ENCODE measurements around the gene RAI1.

Gene RAI1

GRCh38 chr17:17670701-17671305 is 10.5 kb upstream of the RAI1 start:
- no peak for DNase-seq (ENCODE audit: low read depth)
- no peak overlapping the region for H3K4me3 ChIP-seq (ENCODE audit: low read depth, low read length)
- TF ChIP-seq CTCF (IDR thresholded peaks at IDR 0.05; ENCODE audit: insufficient read depth, low read depth, low read length, missing control alignments), result no peak

GRCh38 chr17:17671369-17672129 is 9.7 kb upstream of the RAI1 start:
- DNase-seq (ENCODE audit: low read depth), result no peak
- TF ChIP-seq CTCF (IDR thresholded peaks at IDR 0.05; ENCODE audit: insufficient read depth, low read depth, low read length, missing control alignments), result no peak
- no peak overlapping the region for H3K4me3 ChIP-seq (ENCODE audit: low read depth, low read length)

DNA sequence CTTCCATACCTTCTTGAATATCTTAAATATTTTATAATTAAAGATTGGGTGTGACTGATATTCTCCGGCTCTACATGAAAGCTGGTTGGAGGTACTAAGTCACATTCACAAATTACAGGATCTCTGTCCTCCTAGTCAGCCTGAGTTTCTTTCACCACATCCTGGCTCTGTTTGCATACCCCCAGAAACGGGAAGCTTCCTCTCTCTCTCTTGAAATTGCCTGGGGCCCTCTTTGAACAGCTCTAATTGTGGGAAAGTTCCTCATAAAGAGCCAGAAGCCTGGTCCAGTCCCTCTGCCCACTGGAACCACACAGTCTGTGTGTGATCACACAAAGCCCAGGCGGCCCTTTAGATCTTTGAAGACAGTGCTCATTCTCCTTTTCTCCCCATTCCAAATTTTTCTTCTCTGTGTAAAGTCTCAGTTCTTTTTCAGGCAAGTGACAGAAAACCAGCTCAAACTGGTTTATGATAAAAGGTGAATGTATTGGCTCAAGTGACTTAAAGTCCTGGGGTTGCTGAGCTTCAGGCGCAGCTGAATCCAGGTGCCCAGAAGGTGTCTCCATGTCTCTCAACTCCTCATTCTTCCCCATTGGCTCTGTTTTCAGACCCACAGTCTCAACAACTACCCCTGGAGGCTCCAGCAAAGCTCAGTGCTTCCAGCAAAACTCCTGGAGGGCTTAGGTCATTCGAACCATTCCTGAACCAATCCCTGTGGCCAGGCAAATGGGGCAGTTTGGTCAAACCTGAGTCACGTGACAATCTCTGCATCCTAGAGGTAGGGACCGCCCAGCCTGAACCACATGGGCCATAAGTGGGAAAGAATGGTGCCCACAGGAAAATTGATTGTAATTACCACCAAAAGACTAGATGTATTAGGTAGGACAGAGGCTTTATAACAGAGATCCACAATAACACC is 8.5 kb upstream of the RAI1 start:
- peak; percentile 46 for DNase-seq (ENCODE audit: low read depth)
- H3K4me3 ChIP-seq (ENCODE audit: low read depth, low read length), result no peak overlapping the region
- no peak for TF ChIP-seq CTCF (IDR thresholded peaks at IDR 0.05; ENCODE audit: insufficient read depth, low read depth, low read length, missing control alignments)

GRCh38 chr17:17675416-17675815 is 5.8 kb upstream of the RAI1 start:
- no peak for TF ChIP-seq CTCF (IDR thresholded peaks at IDR 0.05; ENCODE audit: insufficient read depth, low read depth, low read length, missing control alignments)
- no peak overlapping the region for H3K4me3 ChIP-seq (ENCODE audit: low read depth, low read length)
- DNase-seq (ENCODE audit: low read depth), result no peak

DNA sequence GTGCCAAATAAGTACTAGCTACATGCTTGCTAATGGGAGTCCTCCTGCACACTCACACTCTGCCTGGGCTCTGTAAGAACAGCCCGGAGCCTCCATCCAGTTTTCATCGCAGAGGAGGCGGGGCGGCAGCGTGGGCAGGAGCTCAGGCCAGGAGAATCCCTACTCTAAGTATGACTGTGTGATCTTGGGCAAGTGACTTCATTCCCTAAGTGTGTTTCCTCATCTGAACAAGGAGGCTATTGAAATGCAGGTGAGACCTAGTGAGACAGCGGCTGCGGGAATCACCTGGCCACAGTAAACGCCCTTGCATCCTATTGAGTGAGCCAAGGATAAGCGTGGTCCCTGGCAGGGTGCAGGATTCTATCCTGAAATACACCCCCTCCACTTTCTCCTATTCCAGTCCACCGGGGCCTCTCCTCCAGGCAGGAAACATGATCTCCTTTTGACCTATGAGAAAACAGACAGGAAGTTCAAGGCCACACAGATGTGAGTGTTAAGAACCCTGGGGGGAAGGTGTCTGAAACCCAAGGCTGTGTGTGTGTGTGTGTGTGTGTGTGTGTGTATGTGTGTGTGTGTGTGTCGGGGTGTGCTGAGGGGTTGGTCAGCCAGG is 5.2 kb upstream of the RAI1 start:
- peak; percentile 85 for DNase-seq (ENCODE audit: low read depth)
- no peak for TF ChIP-seq CTCF (IDR thresholded peaks at IDR 0.05; ENCODE audit: insufficient read depth, low read depth, low read length, missing control alignments)
- no peak overlapping the region for H3K4me3 ChIP-seq (ENCODE audit: low read depth, low read length)

DNA sequence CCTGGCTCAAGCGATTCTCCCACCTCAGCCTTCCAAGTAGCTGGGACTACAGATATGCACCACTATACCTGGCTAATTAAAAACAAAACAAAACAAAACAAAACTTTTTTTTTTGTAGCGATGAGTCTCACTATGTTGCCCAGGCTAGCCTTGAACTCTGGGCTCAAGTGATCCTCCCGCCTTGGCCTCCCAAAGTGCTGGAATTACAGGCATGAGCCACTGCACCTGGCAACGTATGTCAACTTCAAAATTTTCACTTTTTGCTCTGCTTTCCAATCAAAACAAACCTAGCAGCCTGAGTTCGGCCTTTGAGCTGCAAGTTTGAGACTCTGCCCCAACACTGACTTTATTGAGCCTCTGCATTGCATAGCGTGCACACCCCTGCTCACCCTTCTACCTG is 4.5 kb upstream of the RAI1 start:
- no peak for DNase-seq (ENCODE audit: low read depth)
- TF ChIP-seq CTCF (IDR thresholded peaks at IDR 0.05; ENCODE audit: insufficient read depth, low read depth, low read length, missing control alignments), result no peak
- H3K4me3 ChIP-seq (ENCODE audit: low read depth, low read length), result no peak overlapping the region

Measured in GM12865 (cell line).